T-helper 17 cell (primary cell): ENCODE measurements around the gene TUBB4B. TPM values are rescaled to one million over a fixed set of nuclear protein-coding genes. Genes with fewer than 3 reads are reported as not detected.

Source experiments
- ATAC-seq: fragments of 150-1000 bp; cut with Tn5 transposase; 2 replicates; pipeline ENCODE4 v1.10.0; 2021; ENCODE audit warnings: mild to moderate bottlenecking, moderate library complexity
- DNase-seq, 3 donors: peaks; one replicate each; pipeline versions ENCODE4 v3.0.0 to v3.0.0-alpha.2; 2020 to 2021
- H3K9me3 ChIP-seq: one replicate; pipeline ENCODE4 v1.7.0; 2013; ENCODE audit warnings: low read length, mild to moderate bottlenecking; ENCODE audit not compliant: control insufficient read depth, poor library complexity, severe bottlenecking
- H3K27ac Mint-ChIP-seq: one replicate; pipeline ENCODE4 v1.8.0; 2022; ENCODE audit warnings: mild to moderate bottlenecking, moderate library complexity, mixed read lengths
- H3K27me3 Mint-ChIP-seq: one replicate; pipeline ENCODE4 v1.8.0; 2022; ENCODE audit warnings: mixed read lengths
- H3K36me3 Mint-ChIP-seq: one replicate; pipeline ENCODE4 v1.8.0; 2022; ENCODE audit warnings: low read depth, mixed read lengths
- H3K4me1 Mint-ChIP-seq: one replicate; pipeline ENCODE4 v1.8.0; 2022; ENCODE audit warnings: mild to moderate bottlenecking, mixed read lengths
- H3K4me3 Mint-ChIP-seq: one replicate; pipeline ENCODE4 v1.8.0; 2022; ENCODE audit warnings: mild to moderate bottlenecking, moderate library complexity, mixed read lengths
- total RNA-seq, 4 donors: library from RNA in 2 of 4; stranded (reverse) in 2 of 4; gene quantifications; one replicate each; pipeline ENCODE4 v1.2.3 and lab custom pipeline; 2022 to 2026

TUBB4B gene
- total RNA-seq, 2 donors from 2014 or later = 81.0 to 90.5 TPM

GRCh38 chr9:137224830-137225694 is 16.0 kb upstream of the TUBB4B start, which contains the start of gene CYSRT1:
TSS of gene CYSRT1 (plus strand) at chr9:137225174. CDS start at chr9:137225622, 448 bp downstream.
- DNase-seq = no peak
- ATAC-seq = no peak
- no peaks in the 10 kb centered on the region for H3K9me3 ChIP-seq
- Mint-ChIP-seq H3K4me1 (peaks cover 6% of the 10 kb centered on the region), H3K27ac (peak within 1 kb of the TSS; percentile 16), H3K36me3 (peaks cover 2% of the 10 kb centered on the region), H3K4me3 (peak within 1 kb of the TSS; percentile 82), H3K27me3 (peaks cover 6% of the 10 kb centered on the region)

- H3K4me1 Mint-ChIP-seq = peaks cover 6% of the 10 kb centered on the region
- H3K36me3 Mint-ChIP-seq = peaks cover 2% of the 10 kb centered on the region
- H3K4me3 Mint-ChIP-seq = no peak overlapping the region
- no peak overlapping the region for H3K27ac Mint-ChIP-seq
- DNase-seq = no peak
- H3K27me3 Mint-ChIP-seq = peaks cover 6% of the 10 kb centered on the region
- no peaks in the 10 kb centered on the region for H3K9me3 ChIP-seq
- ATAC-seq = no peak
Measured at GRCh38 chr9:137225699-137226331, 15.3 kb upstream of the TUBB4B start.

DNA sequence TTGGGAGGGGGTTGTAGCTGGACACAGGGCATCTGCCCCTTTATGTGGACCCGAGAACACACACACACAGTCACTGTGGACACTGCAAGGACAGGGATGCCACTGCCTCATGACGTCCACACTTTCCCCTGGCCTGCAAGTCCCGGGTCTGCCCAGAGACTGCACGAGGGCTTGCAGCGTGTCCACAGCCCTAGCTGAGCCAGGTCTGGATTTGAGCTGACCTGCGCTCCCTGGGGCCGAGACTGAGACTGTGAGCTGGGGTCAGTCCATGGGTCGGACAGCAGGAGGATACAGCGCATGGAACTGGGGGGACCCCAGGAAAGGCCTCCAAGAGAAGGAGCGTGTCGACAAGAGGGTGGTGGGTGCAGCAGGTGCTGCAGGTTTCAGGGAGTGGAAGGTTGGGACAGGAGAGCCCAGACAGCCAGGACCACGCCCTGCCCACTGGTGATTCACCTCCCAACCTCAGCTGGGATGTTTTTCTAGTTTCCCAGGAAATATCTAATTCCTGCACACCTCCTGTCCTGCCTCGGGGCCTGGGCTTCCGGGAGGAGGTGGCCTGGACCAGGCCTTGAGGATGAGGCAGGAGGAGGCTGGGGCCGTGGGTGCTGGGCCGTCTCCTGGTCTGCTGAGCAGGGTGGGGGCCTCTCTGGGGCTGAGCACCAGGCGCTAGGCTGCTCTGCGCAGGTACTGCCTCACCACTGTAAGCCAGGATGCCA is 14.6 kb upstream of the TUBB4B start:
- H3K9me3 ChIP-seq = no peaks in the 10 kb centered on the region
- Mint-ChIP-seq H3K36me3 (peaks cover 2% of the 10 kb centered on the region), H3K27me3 (peaks cover 6% of the 10 kb centered on the region), H3K27ac (no peak overlapping the region), H3K4me1 (peaks cover 6% of the 10 kb centered on the region), H3K4me3 (no peak overlapping the region)
- DNase-seq (no peak), ATAC-seq (no peak)

- peaks cover 2% of the 10 kb centered on the region for H3K36me3 Mint-ChIP-seq
- H3K4me3 Mint-ChIP-seq = no peak within 1 kb of the TSS
- peaks cover 6% of the 10 kb centered on the region for H3K27me3 Mint-ChIP-seq
- no peak within 1 kb of the TSS for H3K27ac Mint-ChIP-seq
- H3K9me3 ChIP-seq = no peaks in the 10 kb centered on the region
- DNase-seq (peak; percentile 67 to 75 (median 70)), ATAC-seq (peak; percentile 43)
- peaks cover 6% of the 10 kb centered on the region for H3K4me1 Mint-ChIP-seq
Measured at GRCh38 chr9:137227054-137227852, 13.8 kb upstream of the TUBB4B start, which contains the start of gene RNF224. TSS of gene RNF224 (plus strand) at chr9:137227502. CDS start at chr9:137228336, 834 bp downstream.

DNA sequence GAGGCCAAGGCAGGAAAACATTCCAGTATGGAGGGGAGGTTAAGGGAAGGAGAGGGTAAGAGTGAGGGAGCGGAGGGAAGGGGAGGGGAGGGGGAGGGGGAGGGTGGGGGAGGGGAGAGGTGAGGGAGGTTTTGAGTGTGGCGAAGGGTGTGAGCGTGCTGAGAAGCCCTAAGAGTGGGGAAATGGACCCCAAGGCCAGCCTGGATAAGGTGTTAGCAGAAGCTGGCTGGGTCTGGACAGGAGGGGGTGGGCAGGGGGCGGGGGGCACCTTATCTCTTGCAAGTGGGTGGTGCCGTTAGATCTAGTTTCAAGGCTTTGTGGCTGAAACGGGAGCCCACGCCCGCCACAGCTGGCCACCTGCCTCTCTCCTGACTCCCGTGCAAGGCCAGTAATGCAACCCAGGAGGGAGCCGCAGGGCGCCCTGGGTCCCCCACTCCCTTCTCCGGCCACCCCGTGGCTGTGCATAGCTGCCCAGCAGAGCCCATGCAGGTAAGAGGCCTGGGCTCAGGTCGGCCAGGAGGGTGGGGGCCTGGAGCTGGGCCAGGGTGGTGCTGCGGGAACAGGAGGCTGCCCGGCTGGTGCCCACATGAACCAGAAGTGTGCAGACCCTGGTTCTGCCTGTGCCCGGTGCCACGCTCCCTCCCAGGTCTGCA is 13.1 kb upstream of the TUBB4B start:
- H3K4me3 Mint-ChIP-seq = no peak overlapping the region
- ATAC-seq = no peak
- H3K4me1 Mint-ChIP-seq = peaks cover 4% of the 10 kb centered on the region
- H3K27me3 Mint-ChIP-seq = peaks cover 6% of the 10 kb centered on the region
- DNase-seq = no peak
- H3K27ac Mint-ChIP-seq = no peak overlapping the region
- peaks cover 2% of the 10 kb centered on the region for H3K36me3 Mint-ChIP-seq
- no peaks in the 10 kb centered on the region for H3K9me3 ChIP-seq

- Mint-ChIP-seq H3K27ac (no peak overlapping the region), H3K4me3 (no peak overlapping the region), H3K36me3 (peaks cover 2% of the 10 kb centered on the region), H3K4me1 (peaks cover 4% of the 10 kb centered on the region), H3K27me3 (peaks cover 6% of the 10 kb centered on the region)
- no peak for ATAC-seq
- H3K9me3 ChIP-seq = no peaks in the 10 kb centered on the region
- DNase-seq = no peak
Measured at GRCh38 chr9:137228506-137228967, 12.6 kb upstream of the TUBB4B start.

DNA sequence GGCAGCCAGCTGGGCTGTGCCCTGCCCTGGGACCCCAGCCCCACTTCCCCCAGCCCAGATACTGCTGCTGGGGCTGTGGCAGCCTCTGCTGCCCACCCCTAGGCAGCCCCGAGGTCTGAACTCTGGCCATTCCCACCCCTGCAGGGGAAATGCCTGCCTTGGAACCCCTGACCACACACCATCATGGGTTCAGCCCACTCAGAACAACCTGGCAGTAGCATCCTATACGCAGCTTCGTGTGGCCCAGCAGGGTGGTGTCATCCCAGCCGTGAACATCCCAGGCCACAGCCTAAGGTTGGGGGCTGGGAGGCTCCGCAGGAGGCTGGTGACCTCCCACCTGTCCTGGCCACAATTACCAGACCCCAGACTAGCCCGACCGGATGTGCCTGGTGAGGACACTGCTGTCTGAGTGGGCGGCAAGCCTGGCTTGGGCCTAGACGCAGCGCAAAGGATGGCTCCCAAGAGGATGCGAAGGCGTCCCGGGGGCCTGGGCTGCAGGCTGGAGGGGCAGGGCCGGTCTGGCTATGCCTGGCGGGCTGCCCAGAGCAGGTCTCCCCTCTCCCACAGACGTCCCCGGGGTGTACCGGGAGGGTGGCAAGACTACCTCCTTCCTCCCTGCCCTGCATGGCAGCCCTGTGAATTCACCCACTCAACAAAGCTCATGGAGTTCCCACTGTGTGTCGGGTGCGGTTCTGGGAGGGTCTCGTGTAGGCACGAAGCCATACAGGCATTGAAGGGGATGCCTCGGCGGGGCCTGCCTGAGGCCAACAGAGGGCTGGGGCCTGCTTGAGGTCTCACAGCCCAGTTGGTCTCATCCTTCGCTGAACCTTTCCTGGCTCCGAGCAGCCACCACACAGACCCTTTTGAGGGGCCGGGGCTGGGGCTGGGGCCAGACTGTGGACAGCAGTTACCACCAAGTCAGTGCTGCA is 11.9 kb upstream of the TUBB4B start:
- Mint-ChIP-seq H3K27ac (no peak overlapping the region), H3K27me3 (peaks cover 6% of the 10 kb centered on the region), H3K4me1 (peaks cover 4% of the 10 kb centered on the region), H3K36me3 (peaks cover 2% of the 10 kb centered on the region), H3K4me3 (no peak overlapping the region)
- H3K9me3 ChIP-seq = no peaks in the 10 kb centered on the region
- no peak for ATAC-seq
- no peak for DNase-seq

DNA sequence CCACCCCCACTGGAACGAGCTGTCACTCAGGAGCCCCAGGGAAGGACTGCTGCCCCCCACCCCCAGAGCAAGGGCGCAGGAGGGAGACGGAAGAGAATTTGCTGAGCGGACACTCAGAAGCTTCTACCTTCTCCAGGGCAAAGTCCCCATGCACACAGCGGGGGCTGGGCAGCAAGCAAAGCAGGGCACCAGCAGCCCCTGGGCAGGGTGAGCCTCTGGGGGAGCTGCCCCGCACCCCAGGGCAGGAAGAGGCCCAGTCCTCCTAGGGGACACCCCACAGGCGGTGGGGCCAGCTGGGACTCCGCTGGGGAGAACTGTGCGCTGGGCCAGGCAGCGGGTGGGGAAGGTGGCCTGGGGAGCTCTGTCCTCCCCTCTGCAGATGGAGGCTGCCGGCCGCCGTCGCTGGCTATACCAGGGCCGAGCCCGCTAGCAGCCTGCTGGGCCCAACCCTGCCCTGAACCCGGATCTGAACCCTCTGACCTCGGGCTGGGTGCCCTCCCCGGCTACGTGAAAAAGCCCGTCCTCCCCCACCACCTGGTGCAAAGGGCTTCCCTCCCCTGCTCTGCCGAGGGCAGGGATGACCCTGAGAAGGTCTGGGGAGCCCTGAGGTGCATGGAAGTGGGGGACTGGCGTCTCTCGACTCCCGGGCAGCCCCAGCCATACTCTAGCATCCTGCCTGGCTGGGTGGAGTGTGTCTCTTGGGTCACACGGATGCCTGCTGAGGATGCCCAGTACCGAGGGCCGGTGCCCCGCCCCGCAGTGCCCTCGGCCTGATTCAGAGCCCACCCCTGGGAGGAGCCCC is 11.0 kb upstream of the TUBB4B start:
- no peaks in the 10 kb centered on the region for H3K9me3 ChIP-seq
- Mint-ChIP-seq H3K4me1 (peaks cover 4% of the 10 kb centered on the region), H3K27ac (no peak overlapping the region), H3K36me3 (peaks cover 2% of the 10 kb centered on the region), H3K27me3 (peaks cover 12% of the 10 kb centered on the region), H3K4me3 (no peak overlapping the region)
- ATAC-seq = no peak
- DNase-seq = no peak

- no peak for ATAC-seq
Measured at GRCh38 chr9:137230705-137231371, 10.2 kb upstream of the TUBB4B start, which contains the start of gene SLC34A3. TSS of gene SLC34A3 (plus strand) at chr9:137230901. CDS start at chr9:137231703, 802 bp downstream.

DNA sequence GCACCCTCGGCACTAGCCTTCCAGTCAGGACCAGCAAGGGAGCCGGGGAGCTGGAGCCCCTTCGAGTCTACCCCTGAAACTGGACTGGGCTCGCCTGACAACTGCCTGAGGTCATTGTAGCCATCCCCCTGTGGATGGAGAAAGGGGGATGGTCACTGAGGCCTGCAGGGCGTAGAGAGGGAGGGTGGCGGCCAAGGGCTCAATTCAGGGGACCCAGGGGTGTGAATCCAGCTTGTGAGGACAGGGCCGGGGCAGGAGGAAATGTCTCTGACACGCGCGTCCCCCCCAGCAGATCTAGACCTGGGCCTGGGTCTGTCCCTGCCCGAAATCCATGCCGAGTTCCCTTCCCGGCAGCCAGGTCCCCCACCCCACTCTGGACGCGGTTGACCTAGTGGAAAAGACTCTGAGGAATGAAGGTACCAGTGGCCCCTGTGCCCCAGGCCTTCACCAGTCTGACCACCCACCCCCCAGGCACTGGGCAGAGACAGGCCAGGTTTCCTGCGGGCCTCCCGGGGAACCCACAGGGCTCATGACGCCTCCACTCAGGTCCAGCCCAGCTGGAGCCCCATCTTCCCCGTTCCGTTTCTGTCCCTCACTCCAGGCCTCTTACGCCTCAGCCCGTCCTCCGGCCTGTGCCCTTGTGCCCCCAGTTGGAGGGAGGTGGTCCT is 9.6 kb upstream of the TUBB4B start:
- H3K9me3 ChIP-seq = no peaks in the 10 kb centered on the region
- peaks cover 15% of the 10 kb centered on the region for H3K27me3 Mint-ChIP-seq
- no peak overlapping the region for H3K27ac Mint-ChIP-seq
- H3K4me3 Mint-ChIP-seq = no peak overlapping the region
- ATAC-seq (no peak), DNase-seq (no peak)
- H3K36me3 Mint-ChIP-seq = peaks cover 2% of the 10 kb centered on the region
- H3K4me1 Mint-ChIP-seq = peaks cover 4% of the 10 kb centered on the region

More at GRCh38 chr9:137230705-137231371, 10.2 kb upstream of the TUBB4B start, which contains the start of gene SLC34A3:
- Mint-ChIP-seq H3K36me3 (peaks cover 2% of the 10 kb centered on the region), H3K4me3 (no peak within 1 kb of the TSS), H3K4me1 (peaks cover 4% of the 10 kb centered on the region), H3K27ac (no peak within 1 kb of the TSS), H3K27me3 (peaks cover 15% of the 10 kb centered on the region)
- no peak for DNase-seq
- no peaks in the 10 kb centered on the region for H3K9me3 ChIP-seq
